ENCODE results near the gene AP3B1.

DNA sequence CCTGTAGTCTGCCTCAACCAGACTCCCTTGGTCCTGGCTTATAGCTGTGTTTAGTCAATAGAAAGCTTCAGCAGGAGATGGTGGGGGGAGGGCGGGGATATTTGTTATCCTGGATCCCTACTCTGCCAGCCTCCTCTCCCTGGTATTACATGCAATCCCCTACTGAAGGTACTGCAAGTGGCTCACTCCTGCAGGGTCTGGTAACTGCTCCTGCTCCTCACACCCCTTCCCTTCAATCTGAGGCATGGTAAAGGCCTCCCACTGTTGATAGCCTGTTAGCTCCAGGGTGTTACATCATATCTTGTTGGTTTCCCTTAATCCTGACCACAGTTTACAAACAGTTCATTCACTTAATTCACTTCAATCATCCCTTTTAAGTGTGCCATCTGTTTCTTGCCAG is 137.5 kb downstream of the AP3B1 start:
- TF ChIP-seq, protein P1, sequence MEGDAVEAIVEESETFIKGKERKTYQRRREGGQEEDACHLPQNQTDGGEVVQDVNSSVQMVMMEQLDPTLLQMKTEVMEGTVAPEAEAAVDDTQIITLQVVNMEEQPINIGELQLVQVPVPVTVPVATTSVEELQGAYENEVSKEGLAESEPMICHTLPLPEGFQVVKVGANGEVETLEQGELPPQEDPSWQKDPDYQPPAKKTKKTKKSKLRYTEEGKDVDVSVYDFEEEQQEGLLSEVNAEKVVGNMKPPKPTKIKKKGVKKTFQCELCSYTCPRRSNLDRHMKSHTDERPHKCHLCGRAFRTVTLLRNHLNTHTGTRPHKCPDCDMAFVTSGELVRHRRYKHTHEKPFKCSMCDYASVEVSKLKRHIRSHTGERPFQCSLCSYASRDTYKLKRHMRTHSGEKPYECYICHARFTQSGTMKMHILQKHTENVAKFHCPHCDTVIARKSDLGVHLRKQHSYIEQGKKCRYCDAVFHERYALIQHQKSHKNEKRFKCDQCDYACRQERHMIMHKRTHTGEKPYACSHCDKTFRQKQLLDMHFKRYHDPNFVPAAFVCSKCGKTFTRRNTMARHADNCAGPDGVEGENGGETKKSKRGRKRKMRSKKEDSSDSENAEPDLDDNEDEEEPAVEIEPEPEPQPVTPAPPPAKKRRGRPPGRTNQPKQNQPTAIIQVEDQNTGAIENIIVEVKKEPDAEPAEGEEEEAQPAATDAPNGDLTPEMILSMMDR (IDR thresholded peaks at IDR 0.05) = no peak
- no peak for TF ChIP-seq POLR2A (IDR thresholded peaks at IDR 0.05)

Data from testis (tissue), 2 donors.